Brain microvascular endothelial cell (primary cell): Measurements from ENCODE around the gene ERC2.

Experiments
- DNase-seq: peaks from one replicate; pipeline ENCODE4 v3.0.0-alpha.2; 2020
- H3K27ac ChIP-seq: fragments of 250-450 bp; sonication (Bioruptor Pico); 2 replicates; pipeline ENCODE4 v1.5.1; 2020; ENCODE audit warnings: mild to moderate bottlenecking, moderate library complexity
- H3K27me3 ChIP-seq: fragments of 250-450 bp; sonication (Bioruptor Pico); replicated peaks from 2 replicates; pipeline ENCODE4 v1.5.1; 2020; ENCODE audit warnings: mild to moderate bottlenecking
- H3K36me3 ChIP-seq: fragments of 250-450 bp; sonication (Bioruptor Pico); replicated peaks from 2 replicates; pipeline ENCODE4 v1.5.1; 2020; ENCODE audit warnings: mild to moderate bottlenecking
- H3K4me3 ChIP-seq: 2 replicates; pipeline ENCODE4 v1.5.1; 2011; ENCODE audit warnings: low read depth, mild to moderate bottlenecking, control low read depth, low read length, moderate library complexity
- in situ Hi-C: cut with HindIII; loops from 2 replicates; pipeline ENCODE4 v1.10.0; 2017; ENCODE audit warnings: low sequenced_read_pairs, low pct_ligation_motif_present
- TF ChIP-seq, protein P1 (sequence below): IDR thresholded peaks from 2 replicates; pipeline ENCODE4 v1.5.1; 2011; ENCODE audit warnings: low read depth, mild to moderate bottlenecking, moderate library complexity, low read length, control low read depth, inconsistent platforms; ENCODE audit errors: missing control alignments

Gene ERC2

GRCh38 chr3:55541016-55541415 is 927.3 kb downstream of the ERC2 start:
- Histone ChIP-seq H3K27me3 (no peaks in the 10 kb centered on the region), H3K4me3 (no peak overlapping the region), H3K36me3 (no peaks in the 10 kb centered on the region), H3K27ac (no peak overlapping the region)
- no peak for DNase-seq
- in situ Hi-C loops, result no loop called here
- TF ChIP-seq, protein P1, sequence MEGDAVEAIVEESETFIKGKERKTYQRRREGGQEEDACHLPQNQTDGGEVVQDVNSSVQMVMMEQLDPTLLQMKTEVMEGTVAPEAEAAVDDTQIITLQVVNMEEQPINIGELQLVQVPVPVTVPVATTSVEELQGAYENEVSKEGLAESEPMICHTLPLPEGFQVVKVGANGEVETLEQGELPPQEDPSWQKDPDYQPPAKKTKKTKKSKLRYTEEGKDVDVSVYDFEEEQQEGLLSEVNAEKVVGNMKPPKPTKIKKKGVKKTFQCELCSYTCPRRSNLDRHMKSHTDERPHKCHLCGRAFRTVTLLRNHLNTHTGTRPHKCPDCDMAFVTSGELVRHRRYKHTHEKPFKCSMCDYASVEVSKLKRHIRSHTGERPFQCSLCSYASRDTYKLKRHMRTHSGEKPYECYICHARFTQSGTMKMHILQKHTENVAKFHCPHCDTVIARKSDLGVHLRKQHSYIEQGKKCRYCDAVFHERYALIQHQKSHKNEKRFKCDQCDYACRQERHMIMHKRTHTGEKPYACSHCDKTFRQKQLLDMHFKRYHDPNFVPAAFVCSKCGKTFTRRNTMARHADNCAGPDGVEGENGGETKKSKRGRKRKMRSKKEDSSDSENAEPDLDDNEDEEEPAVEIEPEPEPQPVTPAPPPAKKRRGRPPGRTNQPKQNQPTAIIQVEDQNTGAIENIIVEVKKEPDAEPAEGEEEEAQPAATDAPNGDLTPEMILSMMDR, result no peak

- H3K4me3 ChIP-seq, result no peak overlapping the region
- H3K36me3 ChIP-seq, result no peaks in the 10 kb centered on the region
- H3K27me3 ChIP-seq, result no peaks in the 10 kb centered on the region
- no peak overlapping the region for H3K27ac ChIP-seq
- TF ChIP-seq, protein P1, result no peak
- in situ Hi-C loops, result no loop called here
- no peak for DNase-seq
Observed at GRCh38 chr3:55540579-55540978, 927.7 kb downstream of the ERC2 start.

DNA sequence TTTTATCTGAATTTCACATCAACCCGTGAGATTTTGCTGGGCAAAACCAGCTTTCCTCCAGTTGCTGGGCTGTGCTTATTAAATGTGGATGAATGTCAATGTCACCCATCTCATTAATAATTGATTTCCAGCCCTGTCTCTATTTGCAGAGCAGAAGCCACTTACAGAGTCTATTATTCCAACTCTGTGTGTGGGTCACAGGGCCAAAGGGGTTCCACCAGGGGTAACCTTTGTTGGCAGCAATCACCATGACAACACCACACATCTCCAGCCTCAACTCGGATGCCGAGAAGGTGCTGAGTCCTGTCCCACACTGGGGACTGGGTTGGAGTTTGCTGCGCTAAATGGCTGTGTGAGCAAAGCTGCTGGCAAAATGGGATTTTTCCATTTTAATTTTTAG is 930.1 kb downstream of the ERC2 start:
- in situ Hi-C loops, result no loop called here
- no peak overlapping the region for H3K4me3 ChIP-seq
- no peak overlapping the region for H3K27ac ChIP-seq
- TF ChIP-seq, protein P1, result no peak
- no peaks in the 10 kb centered on the region for H3K27me3 ChIP-seq
- no peak for DNase-seq
- no peaks in the 10 kb centered on the region for H3K36me3 ChIP-seq

GRCh38 chr3:55537563-55537962 is 930.7 kb downstream of the ERC2 start:
- TF ChIP-seq, protein P1, result no peak
- in situ Hi-C loops, result no loop called here
- Histone ChIP-seq H3K27me3 (no peaks in the 10 kb centered on the region), H3K36me3 (no peaks in the 10 kb centered on the region), H3K27ac (no peak overlapping the region), H3K4me3 (no peak overlapping the region)
- no peak for DNase-seq

- TF ChIP-seq, protein P1, result no peak
- Histone ChIP-seq H3K4me3 (no peak overlapping the region), H3K27me3 (no peaks in the 10 kb centered on the region), H3K36me3 (no peaks in the 10 kb centered on the region), H3K27ac (no peak overlapping the region)
- DNase-seq, result no peak
- in situ Hi-C loops, result no loop called here
Observed at GRCh38 chr3:55537129-55537528, 931.1 kb downstream of the ERC2 start.

GRCh38 chr3:55534876-55535275 is 933.4 kb downstream of the ERC2 start:
- Histone ChIP-seq H3K4me3 (no peak overlapping the region), H3K36me3 (no peaks in the 10 kb centered on the region), H3K27me3 (no peaks in the 10 kb centered on the region), H3K27ac (no peak overlapping the region)
- TF ChIP-seq, protein P1, result no peak
- in situ Hi-C loops, result no loop called here
- DNase-seq, result no peak
